ENCODE results near the gene MCM10.

DNA sequence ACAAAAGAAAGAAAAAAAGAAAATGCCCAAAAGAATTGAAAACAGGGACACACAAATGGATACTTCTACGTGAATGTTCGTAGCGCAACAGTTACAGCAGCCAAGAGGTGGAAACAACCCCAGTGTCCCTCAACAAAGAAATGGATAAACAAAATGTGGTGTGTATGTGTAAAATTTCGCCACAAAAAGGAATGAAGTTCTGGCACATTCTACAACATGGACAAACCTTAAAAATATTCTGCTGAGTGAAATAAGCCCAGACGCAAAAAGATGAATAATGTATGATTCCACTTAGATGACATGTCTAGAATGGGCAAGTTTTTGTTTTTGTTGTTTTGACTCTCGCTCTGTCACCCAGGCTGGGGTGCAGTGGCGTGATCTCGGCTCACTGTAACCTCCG lies 61.9 kb downstream of the MCM10 start:
- TF ChIP-seq EP300 (IDR thresholded peaks at IDR 0.05; ENCODE audit: low read depth) = no peak
- TF ChIP-seq, protein P1, sequence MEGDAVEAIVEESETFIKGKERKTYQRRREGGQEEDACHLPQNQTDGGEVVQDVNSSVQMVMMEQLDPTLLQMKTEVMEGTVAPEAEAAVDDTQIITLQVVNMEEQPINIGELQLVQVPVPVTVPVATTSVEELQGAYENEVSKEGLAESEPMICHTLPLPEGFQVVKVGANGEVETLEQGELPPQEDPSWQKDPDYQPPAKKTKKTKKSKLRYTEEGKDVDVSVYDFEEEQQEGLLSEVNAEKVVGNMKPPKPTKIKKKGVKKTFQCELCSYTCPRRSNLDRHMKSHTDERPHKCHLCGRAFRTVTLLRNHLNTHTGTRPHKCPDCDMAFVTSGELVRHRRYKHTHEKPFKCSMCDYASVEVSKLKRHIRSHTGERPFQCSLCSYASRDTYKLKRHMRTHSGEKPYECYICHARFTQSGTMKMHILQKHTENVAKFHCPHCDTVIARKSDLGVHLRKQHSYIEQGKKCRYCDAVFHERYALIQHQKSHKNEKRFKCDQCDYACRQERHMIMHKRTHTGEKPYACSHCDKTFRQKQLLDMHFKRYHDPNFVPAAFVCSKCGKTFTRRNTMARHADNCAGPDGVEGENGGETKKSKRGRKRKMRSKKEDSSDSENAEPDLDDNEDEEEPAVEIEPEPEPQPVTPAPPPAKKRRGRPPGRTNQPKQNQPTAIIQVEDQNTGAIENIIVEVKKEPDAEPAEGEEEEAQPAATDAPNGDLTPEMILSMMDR (IDR thresholded peaks at IDR 0.05) = no peak
- TF ChIP-seq POLR2A (IDR thresholded peaks at IDR 0.05) = no peak
- TF ChIP-seq POLR2AphosphoS5 (IDR thresholded peaks at IDR 0.05) = no peak
